IPS DF 4.7 (cell line): ENCODE measurements around the gene GLRX3.

Experiments
- DNase-seq: peaks from one replicate; pipeline ENCODE4 v3.0.0-alpha.2; 2013; ENCODE audit warnings: low spot score; ENCODE audit errors: extremely low read depth

GLRX3 gene

DNA sequence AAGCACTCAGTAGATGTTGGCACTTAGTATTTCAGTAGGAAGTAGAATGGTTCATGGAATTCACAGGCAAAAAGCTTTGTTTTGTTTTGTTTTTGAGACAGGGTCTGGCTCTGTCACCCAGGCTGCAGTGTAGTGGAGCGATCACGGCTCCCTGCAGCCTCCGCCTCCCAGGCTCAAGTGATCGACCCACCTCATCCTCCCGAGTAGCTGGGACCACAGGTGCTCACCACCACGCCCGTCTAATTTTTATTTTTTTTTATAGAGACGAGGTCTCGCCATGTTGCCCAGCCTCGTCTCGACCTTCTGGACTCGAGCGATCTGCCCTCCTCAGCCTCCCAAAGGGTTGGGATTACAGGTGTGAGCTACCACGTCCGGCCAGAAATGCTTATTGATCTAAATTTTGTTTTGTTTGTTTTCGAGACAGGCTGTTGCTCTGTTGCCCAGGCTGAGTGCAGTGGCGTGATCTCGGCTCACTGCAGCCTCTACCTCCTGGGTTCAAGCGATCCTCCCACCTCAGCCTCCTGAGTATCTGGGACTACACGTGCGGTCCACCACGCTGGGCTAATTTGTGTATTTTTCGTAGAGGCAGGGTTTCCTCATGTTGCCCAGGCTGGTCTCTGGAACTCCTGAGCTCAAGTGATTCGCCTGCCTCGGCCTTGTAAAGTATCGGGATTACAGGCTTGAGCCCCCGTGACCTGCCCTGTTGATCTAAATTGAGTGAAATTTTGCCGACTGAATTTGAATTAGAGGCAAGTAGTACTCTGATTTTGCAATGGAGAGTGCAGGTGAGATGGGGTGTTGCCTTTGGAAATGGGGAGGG lies 1.7 kb downstream of the GLRX3 start:
- DNase-seq, result no peak

DNA sequence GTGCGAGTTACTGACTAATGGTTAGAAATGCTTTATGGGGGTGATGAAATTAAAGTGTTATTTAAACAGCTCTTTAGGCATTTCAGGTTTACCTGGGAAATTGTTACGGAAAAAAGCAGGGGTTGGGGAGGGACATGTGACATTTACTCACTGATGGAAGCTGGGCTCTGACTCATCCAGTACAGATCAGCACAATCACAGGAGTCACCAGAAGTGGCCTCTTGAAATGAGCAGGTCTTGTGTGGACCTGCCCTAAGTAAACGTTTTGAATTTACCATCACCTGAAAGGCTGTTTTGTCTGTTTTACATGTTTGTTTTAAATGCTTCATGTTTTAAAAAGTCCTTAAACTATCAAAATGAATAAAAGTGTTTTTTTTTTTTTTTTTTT lies 2.3 kb downstream of the GLRX3 start:
- no peak for DNase-seq

DNA sequence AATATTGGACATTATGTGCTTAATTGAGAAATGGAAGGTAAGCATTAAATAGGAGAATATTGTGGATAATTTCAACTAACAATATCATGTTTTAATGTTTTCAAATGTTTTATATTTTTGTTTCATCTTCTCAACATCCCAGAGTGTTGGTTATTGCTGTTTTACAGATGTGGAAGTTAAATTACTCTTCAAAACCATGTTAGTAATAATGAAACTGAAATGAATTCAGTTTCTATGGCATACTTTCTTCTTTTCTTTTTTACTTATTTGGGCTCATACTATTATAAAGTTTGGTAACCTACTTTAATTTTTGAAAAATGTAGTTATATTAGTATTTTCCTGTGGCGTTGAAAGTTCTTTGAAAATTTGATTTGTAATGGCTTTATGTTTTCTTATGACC lies 4.2 kb downstream of the GLRX3 start:
- DNase-seq, result no peak

- no peak for DNase-seq
These were observed 4.8 kb downstream of the GLRX3 start for GRCh38 chr10:130141038-130141437.

GRCh38 chr10:130141460-130141859 lies 5.3 kb downstream of the GLRX3 start:
- DNase-seq, result no peak

GRCh38 chr10:130141878-130142277 lies 5.7 kb downstream of the GLRX3 start:
- DNase-seq, result no peak

DNA sequence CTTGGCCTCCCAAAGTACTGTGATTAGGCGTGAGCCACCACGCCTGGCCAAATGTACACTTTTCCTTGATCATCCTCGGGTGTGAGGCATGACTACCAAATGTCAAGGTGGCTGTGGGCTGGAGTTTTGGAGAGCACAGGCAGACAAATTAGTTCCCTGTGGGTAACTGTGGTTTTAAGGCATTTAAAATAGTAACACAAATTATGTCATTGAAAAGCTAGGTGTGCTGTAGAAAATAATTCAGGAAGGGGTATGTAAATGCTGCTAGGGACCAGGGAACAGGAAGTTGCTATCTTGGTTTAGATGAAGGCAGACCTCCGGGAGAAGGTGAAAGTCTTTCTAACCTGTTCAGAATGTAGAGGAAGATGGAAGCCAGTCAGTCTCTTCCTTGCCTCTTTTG lies 9.9 kb downstream of the GLRX3 start:
- DNase-seq, result no peak

- no peak for DNase-seq
These were observed 23.1 kb downstream of the GLRX3 start for GRCh38 chr10:130159192-130159794.

DNA sequence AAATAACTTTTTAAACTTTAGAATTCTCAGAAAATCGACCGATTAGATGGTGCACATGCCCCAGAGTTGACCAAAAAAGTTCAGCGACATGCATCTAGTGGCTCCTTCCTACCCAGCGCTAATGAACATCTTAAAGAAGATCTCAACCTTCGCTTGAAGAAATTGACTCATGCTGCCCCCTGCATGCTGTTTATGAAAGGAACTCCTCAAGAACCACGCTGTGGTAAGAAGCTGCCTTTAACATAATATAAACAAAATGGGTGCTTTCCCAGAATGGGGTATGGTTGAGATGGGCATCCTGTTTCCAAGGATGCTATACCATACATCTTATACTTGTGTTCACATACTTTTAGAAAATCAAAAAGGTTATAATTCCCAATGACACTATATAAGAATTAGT lies 24.6 kb downstream of the GLRX3 start:
- DNase-seq, result no peak

DNA sequence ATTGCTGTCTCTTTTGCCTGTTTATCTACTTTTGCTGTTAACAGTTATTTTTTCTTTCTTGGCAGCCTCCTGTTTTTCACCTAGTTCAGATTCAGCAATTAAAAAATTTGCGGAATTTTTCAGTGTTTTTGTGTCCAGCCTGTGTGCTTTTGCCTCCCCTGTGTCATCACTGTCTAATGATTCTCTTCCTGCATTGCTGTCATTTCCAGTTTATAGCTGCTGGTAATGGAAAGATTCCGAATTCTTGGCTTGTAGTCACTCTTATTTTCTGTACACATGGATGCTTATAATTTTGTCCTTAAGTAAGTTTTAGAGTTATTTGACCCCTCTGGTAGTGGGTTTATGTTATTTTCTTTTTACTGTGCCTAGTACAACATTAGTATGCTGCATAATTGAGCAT lies 25.1 kb downstream of the GLRX3 start:
- no peak for DNase-seq

DNA sequence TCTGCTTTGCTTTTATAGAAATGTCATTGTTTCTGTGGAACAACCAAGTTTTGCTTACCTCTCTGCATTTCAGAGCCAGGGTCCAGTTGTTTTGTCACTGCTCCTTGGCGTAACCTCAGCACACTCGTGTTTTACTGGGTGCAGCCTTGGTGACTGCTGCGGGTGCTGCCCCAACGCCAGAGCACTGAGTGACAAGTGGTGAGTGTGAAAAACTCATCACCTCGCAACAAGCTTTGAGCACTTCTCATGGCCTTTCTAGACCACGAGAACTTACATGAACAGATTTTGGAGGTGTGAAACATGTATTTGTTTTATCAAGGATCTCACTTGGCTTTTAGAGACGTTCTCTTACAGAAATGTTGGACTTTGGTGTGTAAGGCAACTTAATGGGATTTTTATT lies 31.0 kb downstream of the GLRX3 start:
- no peak for DNase-seq

GRCh38 chr10:130167707-130168106 lies 31.5 kb downstream of the GLRX3 start:
- no peak for DNase-seq

GRCh38 chr10:130169136-130169859 lies 33.1 kb downstream of the GLRX3 start:
- no peak for DNase-seq

- DNase-seq, result no peak
These were observed 35.0 kb downstream of the GLRX3 start for GRCh38 chr10:130171196-130171595.

DNA sequence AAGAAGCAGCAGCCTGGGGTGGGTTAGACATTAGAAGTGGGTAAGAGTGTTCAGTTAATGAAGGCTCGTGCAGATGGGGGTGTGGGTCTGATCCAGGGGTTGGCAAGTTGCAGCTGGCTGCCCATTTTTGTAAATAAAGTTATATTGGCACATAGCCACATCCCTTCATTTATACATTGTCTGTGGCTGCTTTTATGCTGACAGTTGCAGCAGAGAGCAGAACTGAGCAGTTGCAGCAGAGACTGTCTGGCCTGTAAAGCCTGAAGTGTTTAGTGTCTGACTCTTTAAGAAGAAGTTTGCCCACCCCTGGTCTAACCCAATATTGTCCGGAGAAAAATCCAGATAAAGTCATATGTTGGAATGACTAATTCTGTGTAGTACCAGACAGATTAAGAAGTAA lies 38.1 kb downstream of the GLRX3 start:
- no peak for DNase-seq

GRCh38 chr10:130175074-130175473 lies 38.9 kb downstream of the GLRX3 start:
- DNase-seq, result no peak

- no peak for DNase-seq
These were observed 41.1 kb downstream of the GLRX3 start for GRCh38 chr10:130177250-130177649.

GRCh38 chr10:130179640-130180039 lies 43.4 kb downstream of the GLRX3 start:
- no peak for DNase-seq

DNA sequence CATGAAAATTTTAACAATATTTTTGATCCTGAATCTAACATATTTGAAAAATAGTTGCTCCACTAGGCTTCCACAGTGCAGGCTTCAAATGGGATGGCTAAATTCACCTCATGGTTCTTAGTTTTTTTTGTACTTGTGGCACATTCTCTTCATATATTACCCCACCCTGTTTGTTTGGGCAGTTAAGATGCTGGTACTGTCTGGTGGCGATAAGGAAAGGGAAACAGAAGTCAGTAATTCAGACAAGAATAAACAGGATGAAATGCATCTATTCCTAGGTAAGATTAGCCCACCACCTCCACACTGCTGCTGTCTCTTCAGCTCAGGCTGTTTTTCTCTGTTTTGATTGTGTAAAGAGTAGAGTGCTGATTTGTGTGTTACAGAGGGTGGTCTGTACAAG lies 44.2 kb downstream of the GLRX3 start:
- no peak for DNase-seq

DNA sequence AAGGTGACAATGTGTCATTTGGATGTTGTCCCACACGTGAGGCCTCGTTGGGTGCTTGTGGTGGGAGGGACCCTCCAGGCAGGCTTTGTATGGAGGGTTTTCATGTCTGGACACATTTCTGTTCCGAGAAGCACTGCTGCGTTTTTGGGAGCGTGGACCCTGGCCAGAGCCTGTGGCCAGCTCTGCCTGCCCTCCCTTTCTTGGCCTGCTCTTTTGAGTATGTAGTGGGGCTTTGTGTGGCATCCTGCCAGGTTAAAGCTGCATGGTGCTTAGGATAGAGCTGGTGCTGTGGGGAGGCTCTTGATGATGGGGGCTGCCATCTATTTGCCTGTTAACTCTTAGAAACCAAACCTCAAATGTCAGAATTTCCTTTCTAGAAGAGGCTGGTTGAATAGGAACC lies 45.7 kb downstream of the GLRX3 start:
- no peak for DNase-seq

- DNase-seq, result no peak
These were observed 49.4 kb downstream of the GLRX3 start for GRCh38 chr10:130185591-130185990.
